ENCODE results near the gene LILRB3. TPM values are rescaled to one million over a fixed set of nuclear protein-coding genes. Genes with fewer than 3 reads are reported as not detected.
"Not testable (repeated sequence)": the region's sequence is repeated elsewhere in the genome, so short reads cannot be mapped to it uniquely, and the experiment has no call there.

Gene LILRB3
- total RNA-seq, 1 donor from 2014 or later = not detected

GRCh38 chr19:54201172-54201701 is 21.6 kb downstream of the LILRB3 start:
- no peaks in the 10 kb centered on the region for H3K27me3 ChIP-seq (ENCODE audit: control insufficient read depth, insufficient read depth, low read length)
- no peak for DNase-seq (ENCODE audit: low read depth)
- peaks cover 39% of the 10 kb centered on the region for H3K36me3 ChIP-seq (ENCODE audit: control insufficient read depth, insufficient read depth, low read length)
- no peak for TF ChIP-seq CTCF (IDR thresholded peaks at IDR 0.05; ENCODE audit: insufficient read depth, low read length, severe bottlenecking)
- FAIRE-seq = no peak
- H3K4me3 ChIP-seq (ENCODE audit: low read depth, low read length) = peak overlapping the region; percentile 62

DNA sequence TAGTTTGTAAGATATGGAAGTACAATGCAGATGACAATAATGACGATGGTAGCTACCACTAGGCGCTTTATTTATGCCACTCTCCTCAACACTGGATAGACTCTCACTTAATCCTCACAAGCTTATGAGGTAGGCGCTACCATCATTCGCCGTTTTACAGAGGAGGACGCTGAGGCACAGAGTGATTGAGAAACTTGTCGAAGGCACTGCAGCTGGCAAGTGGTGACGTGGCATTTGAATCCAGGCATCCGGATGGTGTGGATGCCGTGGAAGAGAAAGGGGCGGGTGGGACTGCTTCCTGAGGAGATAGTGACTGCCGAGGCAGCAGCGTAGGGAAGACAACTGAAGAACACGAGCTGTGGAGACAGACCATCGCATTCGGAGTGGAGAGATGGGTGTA is 23.4 kb downstream of the LILRB3 start:
- Histone ChIP-seq H3K27me3 (ENCODE audit: control insufficient read depth, insufficient read depth, low read length) (no peaks in the 10 kb centered on the region), H3K36me3 (ENCODE audit: control insufficient read depth, insufficient read depth, low read length) (peaks cover 27% of the 10 kb centered on the region), H3K4me3 (ENCODE audit: low read depth, low read length) (no peak overlapping the region)
- FAIRE-seq (no peak), DNase-seq (ENCODE audit: low read depth) (no peak)
- TF ChIP-seq CTCF (IDR thresholded peaks at IDR 0.05; ENCODE audit: insufficient read depth, low read length, severe bottlenecking) = no peak

DNA sequence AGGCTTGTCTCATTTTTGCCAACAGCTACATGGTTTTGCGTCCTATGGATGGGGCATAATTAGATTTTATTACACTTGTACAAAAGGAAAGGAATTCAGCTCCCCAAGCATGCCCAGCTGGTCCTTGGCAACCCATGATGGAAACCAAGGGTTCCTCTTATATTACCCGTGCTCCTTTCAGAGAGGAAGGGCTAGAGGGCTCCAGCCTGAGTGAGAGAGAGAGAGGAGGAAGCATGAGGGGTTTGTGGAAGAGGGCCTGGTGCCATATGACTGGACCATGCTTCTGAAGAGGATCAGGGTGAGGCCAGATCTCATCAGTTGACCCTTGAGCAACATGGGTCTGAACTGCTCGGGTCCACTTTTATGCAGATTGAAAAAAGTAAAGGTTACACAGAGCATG is 25.7 kb downstream of the LILRB3 start:
- Histone ChIP-seq H3K27me3 (ENCODE audit: control insufficient read depth, insufficient read depth, low read length) (no peaks in the 10 kb centered on the region), H3K36me3 (ENCODE audit: control insufficient read depth, insufficient read depth, low read length) (peaks cover 7% of the 10 kb centered on the region), H3K4me3 (ENCODE audit: low read depth, low read length) (no peak overlapping the region)
- no peak for DNase-seq (ENCODE audit: low read depth)
- FAIRE-seq = no peak
- TF ChIP-seq CTCF (IDR thresholded peaks at IDR 0.05; ENCODE audit: insufficient read depth, low read length, severe bottlenecking) = no peak

- no peak for DNase-seq (ENCODE audit: low read depth)
- H3K36me3 ChIP-seq (ENCODE audit: control insufficient read depth, insufficient read depth, low read length) = peaks cover 3% of the 10 kb centered on the region
- TF ChIP-seq CTCF (IDR thresholded peaks at IDR 0.05; ENCODE audit: insufficient read depth, low read length, severe bottlenecking) = no peak
- no peak overlapping the region for H3K4me3 ChIP-seq (ENCODE audit: low read depth, low read length)
- FAIRE-seq = no peak
- no peaks in the 10 kb centered on the region for H3K27me3 ChIP-seq (ENCODE audit: control insufficient read depth, insufficient read depth, low read length)
These were observed 26.3 kb downstream of the LILRB3 start for GRCh38 chr19:54196536-54196935.

DNA sequence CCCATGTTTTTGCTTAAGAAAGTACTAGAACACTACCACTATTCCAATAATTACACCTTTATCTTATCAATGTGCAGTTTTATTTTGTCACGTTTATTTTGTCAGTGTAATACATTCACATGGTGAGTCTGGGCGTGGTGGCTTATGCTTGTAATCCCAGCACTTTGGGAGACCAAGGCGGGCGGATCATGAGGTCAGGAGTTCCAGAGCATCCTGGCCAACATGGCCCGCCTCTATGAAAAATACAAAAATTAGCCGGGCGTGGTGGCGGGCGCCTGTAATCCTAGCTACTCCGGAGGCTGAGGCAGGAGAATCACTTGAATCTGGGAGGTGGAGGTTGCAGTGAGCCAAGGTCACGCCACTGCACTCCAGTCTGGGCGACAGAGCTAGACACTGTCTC is 28.3 kb downstream of the LILRB3 start:
- H3K4me3 ChIP-seq (ENCODE audit: low read depth, low read length); DNase-seq (ENCODE audit: low read depth); FAIRE-seq; H3K27me3 ChIP-seq (ENCODE audit: control insufficient read depth, insufficient read depth, low read length); H3K36me3 ChIP-seq (ENCODE audit: control insufficient read depth, insufficient read depth, low read length): not testable (repeated sequence)

DNA sequence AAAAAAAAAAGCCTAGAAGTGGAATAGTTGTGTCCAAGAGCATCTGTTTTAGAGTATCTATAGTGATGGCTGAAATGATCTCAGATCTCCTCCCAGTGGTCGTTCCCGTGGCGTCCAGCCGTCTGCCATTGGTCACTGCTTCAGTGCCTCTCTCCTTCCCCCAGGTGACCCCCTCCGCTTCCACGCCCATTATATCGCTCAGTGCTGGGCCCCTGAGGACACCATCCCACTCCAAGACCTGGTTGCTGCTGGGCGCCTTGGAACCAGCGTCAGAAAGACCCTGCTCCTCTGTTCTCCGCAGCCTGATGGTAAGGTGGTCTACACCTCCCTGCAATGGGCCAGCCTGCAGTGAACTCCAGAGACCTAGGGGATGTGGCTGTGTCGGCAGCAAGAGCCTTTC is 29.8 kb downstream of the LILRB3 start:
- DNase-seq (ENCODE audit: low read depth) = no peak
- TF ChIP-seq CTCF (IDR thresholded peaks at IDR 0.05; ENCODE audit: insufficient read depth, low read length, severe bottlenecking) = no peak
- H3K27me3 ChIP-seq (ENCODE audit: control insufficient read depth, insufficient read depth, low read length) = no peaks in the 10 kb centered on the region
- H3K4me3 ChIP-seq (ENCODE audit: low read depth, low read length) = no peak overlapping the region
- no peak for FAIRE-seq
- peaks cover 2% of the 10 kb centered on the region for H3K36me3 ChIP-seq (ENCODE audit: control insufficient read depth, insufficient read depth, low read length)
